Measurements from ENCODE around the gene ENKUR.
"Not testable (repeated sequence)": the region's sequence is repeated elsewhere in the genome, so short reads cannot be mapped to it uniquely, and the experiment has no call there.

ENKUR gene

DNA sequence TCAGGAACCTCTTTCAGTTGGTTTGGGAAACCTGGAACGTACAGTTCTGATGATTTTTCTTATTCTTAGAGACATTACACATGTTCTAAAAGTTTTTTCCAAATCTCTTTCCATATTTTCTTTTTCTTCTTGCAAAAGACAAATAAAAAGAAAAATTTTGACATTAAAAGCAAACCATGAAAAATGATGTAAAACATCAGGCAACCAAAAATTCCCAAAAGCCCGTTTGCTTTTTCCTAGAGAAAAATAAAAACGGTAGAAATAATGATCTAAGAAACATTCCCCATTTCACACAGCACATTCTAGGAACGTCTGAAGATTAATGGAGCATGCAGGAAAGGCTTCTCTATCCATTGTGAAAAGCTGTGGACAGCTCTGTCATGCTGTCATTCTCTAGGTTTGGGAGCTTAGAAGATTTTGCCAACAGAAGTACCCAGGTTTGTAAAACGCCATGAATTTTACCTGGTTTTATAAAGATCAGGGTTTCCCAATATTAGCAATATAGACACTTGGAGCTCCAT lies 52.4 kb downstream of the ENKUR start:
- TF ChIP-seq, protein P1, sequence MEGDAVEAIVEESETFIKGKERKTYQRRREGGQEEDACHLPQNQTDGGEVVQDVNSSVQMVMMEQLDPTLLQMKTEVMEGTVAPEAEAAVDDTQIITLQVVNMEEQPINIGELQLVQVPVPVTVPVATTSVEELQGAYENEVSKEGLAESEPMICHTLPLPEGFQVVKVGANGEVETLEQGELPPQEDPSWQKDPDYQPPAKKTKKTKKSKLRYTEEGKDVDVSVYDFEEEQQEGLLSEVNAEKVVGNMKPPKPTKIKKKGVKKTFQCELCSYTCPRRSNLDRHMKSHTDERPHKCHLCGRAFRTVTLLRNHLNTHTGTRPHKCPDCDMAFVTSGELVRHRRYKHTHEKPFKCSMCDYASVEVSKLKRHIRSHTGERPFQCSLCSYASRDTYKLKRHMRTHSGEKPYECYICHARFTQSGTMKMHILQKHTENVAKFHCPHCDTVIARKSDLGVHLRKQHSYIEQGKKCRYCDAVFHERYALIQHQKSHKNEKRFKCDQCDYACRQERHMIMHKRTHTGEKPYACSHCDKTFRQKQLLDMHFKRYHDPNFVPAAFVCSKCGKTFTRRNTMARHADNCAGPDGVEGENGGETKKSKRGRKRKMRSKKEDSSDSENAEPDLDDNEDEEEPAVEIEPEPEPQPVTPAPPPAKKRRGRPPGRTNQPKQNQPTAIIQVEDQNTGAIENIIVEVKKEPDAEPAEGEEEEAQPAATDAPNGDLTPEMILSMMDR (conservative IDR thresholded peaks at IDR 0.05): no peak
- no peak for TF ChIP-seq ZFX (IDR thresholded peaks at IDR 0.05)
- no peak overlapping the region for H3K27ac ChIP-seq

DNA sequence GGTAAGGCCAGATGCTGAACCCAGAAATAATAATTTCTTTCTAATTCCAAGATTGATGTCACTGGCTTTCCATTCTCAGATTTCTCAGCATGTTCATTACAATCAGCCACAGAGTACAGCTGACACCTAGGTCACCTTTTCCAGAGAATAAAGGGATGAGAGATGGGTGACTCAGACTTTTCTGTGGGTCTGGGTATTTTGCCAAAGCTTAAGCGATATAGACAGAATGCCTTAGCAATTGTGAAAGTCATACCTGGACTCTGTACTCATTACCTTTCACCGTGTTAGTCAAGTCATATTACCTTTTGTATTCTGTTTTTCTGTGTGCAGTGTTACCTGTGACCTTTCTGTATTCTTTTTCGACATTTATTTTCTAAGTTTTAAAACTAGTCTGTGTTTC lies 53.0 kb downstream of the ENKUR start:
- no peak for TF ChIP-seq ZFX (IDR thresholded peaks at IDR 0.05)
- TF ChIP-seq, protein P1 (conservative IDR thresholded peaks at IDR 0.05): no peak
- H3K27ac ChIP-seq: no peak overlapping the region

DNA sequence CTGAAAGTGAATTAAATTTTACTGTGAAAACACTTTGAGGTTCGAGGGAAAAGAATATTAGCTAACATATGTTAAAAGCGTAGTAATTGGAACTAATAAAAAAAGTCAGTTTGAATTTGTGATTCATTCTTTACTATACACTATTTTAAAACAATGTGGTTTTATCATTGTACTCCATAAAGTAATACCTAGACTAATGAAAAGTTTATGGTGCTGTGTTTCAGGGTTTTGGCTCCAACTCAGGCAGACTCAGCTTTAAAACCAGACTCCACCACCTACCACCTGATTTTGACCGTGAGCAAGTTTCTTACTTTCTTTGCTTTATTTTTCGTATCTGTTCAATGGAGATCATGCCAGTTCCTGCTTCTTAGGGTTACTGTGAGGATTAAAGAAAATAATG lies 54.4 kb downstream of the ENKUR start:
- no peak overlapping the region for H3K27ac ChIP-seq

DNA sequence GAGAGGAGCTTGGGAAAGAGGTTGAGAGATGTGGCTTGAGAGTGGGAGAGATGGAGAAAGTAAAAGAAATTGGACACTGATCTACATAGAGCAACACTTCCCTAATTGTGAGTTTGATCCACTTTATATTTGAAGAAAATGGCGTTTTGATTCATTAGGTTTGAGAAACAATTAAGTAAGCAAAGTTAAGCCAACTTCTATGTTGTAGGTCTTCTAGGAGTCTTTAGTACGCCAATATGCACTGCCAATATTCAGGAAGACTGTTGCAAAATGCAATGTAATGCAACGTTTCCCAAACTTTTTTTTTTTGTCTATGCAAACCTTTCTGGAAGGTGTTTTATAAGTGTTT lies 56.6 kb downstream of the ENKUR start:
- H3K27ac ChIP-seq: no peak overlapping the region
- TF ChIP-seq, protein P1 (conservative IDR thresholded peaks at IDR 0.05): no peak
- no peak for TF ChIP-seq ZFX (IDR thresholded peaks at IDR 0.05)

More for the DNA sequence above, 54.4 kb downstream of the ENKUR start:
- TF ChIP-seq, protein P1 (conservative IDR thresholded peaks at IDR 0.05): no peak
- TF ChIP-seq ZFX (IDR thresholded peaks at IDR 0.05): no peak

DNA sequence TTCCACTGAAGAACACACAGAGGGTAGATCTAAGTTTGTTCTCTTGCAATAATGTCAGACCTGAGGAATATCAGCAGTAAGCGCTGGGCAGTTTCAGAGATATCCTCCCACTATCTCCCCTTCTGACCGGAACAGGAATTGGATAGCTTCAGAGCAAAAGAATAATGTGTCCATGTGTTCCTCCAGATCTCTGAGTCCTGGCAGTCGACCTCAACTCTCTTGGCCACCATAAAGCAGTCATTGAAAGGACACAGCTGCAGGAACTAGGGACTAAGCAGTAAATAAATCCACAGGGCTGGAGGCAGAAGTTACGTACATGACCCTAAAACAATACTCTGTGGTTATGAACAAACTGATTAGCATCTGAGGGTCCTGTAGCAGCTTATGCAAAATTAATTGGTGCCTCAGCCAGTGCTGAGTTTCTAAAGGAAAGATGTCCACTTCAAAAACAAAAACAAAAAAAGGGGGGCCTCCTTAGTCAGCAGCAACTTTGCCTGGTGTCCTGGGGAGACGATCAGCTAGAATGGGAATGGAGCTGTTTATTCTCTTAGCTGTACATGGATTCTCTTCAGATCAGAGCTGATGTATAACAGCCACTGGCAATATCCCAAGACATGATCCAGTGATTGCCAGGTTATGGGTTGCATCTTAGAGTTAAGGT lies 57.1 kb downstream of the ENKUR start:
- H3K27ac ChIP-seq: no peak overlapping the region
- TF ChIP-seq, protein P1 (conservative IDR thresholded peaks at IDR 0.05): no peak
- TF ChIP-seq ZFX (IDR thresholded peaks at IDR 0.05): no peak

DNA sequence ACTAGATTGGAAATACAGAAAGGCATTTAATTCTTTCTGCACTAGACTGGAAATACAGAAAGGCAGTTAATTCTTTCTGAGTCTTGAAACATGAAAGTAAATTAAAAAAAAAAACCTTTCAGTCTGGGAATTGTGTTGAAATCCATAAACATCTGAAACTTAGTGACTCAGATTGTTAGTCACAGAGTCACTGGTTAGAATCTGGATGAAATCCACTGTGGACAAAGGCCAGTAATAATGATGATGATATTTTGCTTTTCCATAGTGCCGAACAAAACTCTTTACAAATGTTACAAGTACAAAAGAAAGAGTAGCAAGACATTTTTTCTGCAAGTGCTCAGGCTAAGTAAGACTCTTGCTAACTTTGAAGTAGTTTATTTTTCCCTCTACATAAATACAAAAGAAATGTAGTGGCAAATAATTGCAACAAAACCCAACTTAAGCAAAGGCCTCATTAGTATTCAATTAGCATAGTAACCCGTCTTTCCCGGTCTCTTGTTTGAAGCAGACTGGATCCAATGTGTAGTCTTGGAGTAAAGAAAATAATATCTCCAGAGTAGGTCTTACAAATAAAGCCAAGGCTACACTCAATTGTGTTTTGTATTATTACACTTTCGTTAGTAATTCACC lies 57.8 kb downstream of the ENKUR start:
- TF ChIP-seq, protein P1 (conservative IDR thresholded peaks at IDR 0.05): no peak
- no peak for TF ChIP-seq ZFX (IDR thresholded peaks at IDR 0.05)
- H3K27ac ChIP-seq: no peak overlapping the region

DNA sequence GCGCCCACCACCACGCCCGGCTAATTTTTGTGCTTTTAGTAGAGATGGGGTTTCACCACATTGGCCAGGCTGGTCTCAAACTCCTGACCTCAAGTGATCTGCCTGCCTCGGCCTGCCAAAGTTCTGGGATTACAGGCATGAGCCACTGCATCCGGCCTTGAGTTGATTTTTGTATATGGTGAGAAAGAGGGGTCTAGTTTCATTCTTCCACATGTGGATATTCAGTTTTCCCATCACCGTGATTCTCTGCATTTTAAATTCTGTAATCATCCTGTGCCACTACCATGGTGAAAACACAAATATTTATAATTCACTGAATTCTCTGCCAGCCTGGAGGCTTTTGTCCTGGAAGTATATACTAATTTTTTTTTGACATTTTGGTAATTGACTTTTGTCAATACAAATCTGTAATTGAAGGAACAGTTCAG lies 58.3 kb downstream of the ENKUR start:
- not testable (repeated sequence) for H3K27ac ChIP-seq

DNA sequence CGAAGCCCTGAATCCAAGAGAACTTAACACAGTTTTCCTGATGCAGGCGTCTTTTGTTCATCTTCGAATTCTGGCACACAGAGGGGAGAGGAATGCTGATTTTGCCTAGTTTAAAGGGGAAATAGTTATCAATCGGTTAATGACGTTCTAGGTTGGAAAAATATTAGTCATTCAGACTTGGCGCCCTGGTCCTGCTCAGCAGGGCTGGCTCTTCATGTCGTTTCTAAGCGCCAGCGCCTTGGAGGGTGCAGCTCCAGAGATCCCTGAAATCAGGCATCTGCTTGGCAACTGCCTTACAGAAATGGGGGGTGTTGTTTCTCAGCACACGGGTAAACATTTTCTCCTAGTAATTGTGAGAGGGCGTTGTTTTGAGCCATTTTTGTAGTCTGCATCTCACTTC lies 62.3 kb downstream of the ENKUR start:
- no peak overlapping the region for H3K27ac ChIP-seq
- TF ChIP-seq, protein P1 (conservative IDR thresholded peaks at IDR 0.05): no peak
- no peak for TF ChIP-seq ZFX (IDR thresholded peaks at IDR 0.05)

Data from C4-2B (cell line).